Neural cell (in vitro differentiated cells): ENCODE data around the gene EYA2. TPM values are rescaled to one million over a fixed set of nuclear protein-coding genes. Genes with fewer than 3 reads are reported as not detected.

Experiments used
- H2AFZ ChIP-seq: fragments of 200-600, 300-800 bp; sonication (generic), shearing (Covaris generic); 2 replicates; pipeline ENCODE4 v1.6.0; 2014; ENCODE audit warnings: low read depth, mild to moderate bottlenecking, antibody characterized with exemption, low read length, moderate library complexity
- H3F3A ChIP-seq: fragments of 200-600 bp; shearing (Covaris generic); 2 replicates; pipeline ENCODE4 v1.6.1; 2016; ENCODE audit warnings: mild to moderate bottlenecking, moderate library complexity, mixed read lengths, antibody characterized with exemption, low read length; ENCODE audit not compliant: insufficient read depth, poor library complexity, severe bottlenecking
- H3K27ac ChIP-seq: fragments of 200-600, 300-800 bp; sonication (generic), shearing (Covaris generic); 2 replicates; pipeline ENCODE4 v1.5.1; 2014; ENCODE audit warnings: mild to moderate bottlenecking, low read length, moderate library complexity
- H3K27me3 ChIP-seq: fragments of 300-800, 200-600 bp; sonication (generic), shearing (Covaris generic); 2 replicates; pipeline ENCODE4 v1.6.0; 2014; ENCODE audit warnings: mild to moderate bottlenecking, low read depth, low read length, moderate library complexity; ENCODE audit not compliant: insufficient read depth
- H3K36me3 ChIP-seq: fragments of 300-800, 200-600 bp; sonication (generic), shearing (Covaris generic); 2 replicates; pipeline ENCODE4 v1.5.1; 2014; ENCODE audit warnings: mild to moderate bottlenecking, antibody characterized with exemption, low read length, moderate library complexity; ENCODE audit not compliant: insufficient read depth
- H3K4me2 ChIP-seq: fragments of 300-800, 200-600 bp; sonication (generic), shearing (Covaris generic); 2 replicates; pipeline ENCODE4 v1.6.0; 2014; ENCODE audit warnings: mild to moderate bottlenecking, low read length
- H3K4me3 ChIP-seq: fragments of 300-800, 200-600 bp; sonication (generic), shearing (Covaris generic); 2 replicates; pipeline ENCODE4 v1.5.1; 2014; ENCODE audit warnings: mild to moderate bottlenecking, low read length, moderate library complexity
- H3K79me2 ChIP-seq: fragments of 200-600 bp; shearing (Covaris generic); replicated peaks from 2 replicates; pipeline ENCODE4 v1.6.0; 2014; ENCODE audit warnings: mild to moderate bottlenecking, low read length, moderate library complexity; ENCODE audit not compliant: insufficient read depth
- H3K9ac ChIP-seq: fragments of 300-800, 200-600 bp; sonication (generic), shearing (Covaris generic); 2 replicates; pipeline ENCODE4 v1.6.1; 2016; ENCODE audit warnings: mild to moderate bottlenecking, low read length, mixed read lengths
- H3K9me2 ChIP-seq: fragments of 200-600 bp; shearing (Covaris generic); 2 replicates; pipeline ENCODE4 v1.6.1; 2016; ENCODE audit warnings: mild to moderate bottlenecking, low read length, mixed read lengths; ENCODE audit not compliant: insufficient read depth
- H3K9me3 ChIP-seq: fragments of 200-600, 300-800 bp; sonication (generic), shearing (Covaris generic); 2 replicates; pipeline ENCODE4 v1.6.1; 2016; ENCODE audit warnings: mild to moderate bottlenecking, mixed run types, low read length, moderate library complexity, mixed read lengths
- H4K20me1 ChIP-seq: fragments of 200-600 bp; shearing (Covaris generic); 2 replicates; pipeline ENCODE4 v1.6.1; 2016; ENCODE audit warnings: mild to moderate bottlenecking, mixed run types; ENCODE audit not compliant: insufficient read depth
- CTCF ChIP-seq: fragments of 450-650 bp; IDR thresholded peaks from 2 replicates; pipeline ENCODE4 v1.5.1; 2014; ENCODE audit warnings: antibody characterized with exemption, mild to moderate bottlenecking, moderate library complexity; ENCODE audit not compliant: poor library complexity, severe bottlenecking
- EP300 ChIP-seq: fragments of 450-650 bp; conservative IDR thresholded peaks from 2 replicates; pipeline ENCODE4 v1.6.1; 2014; ENCODE audit warnings: antibody characterized with exemption, mild to moderate bottlenecking, moderate library complexity; ENCODE audit not compliant: poor library complexity, severe bottlenecking
- EZH2 ChIP-seq: fragments of 200-600, 300-800 bp; shearing (Covaris generic), sonication (generic); IDR thresholded peaks from 2 replicates; pipeline ENCODE4 v1.6.1; 2014; ENCODE audit warnings: antibody characterized with exemption, low read length, borderline replicate concordance, mild to moderate bottlenecking; ENCODE audit not compliant: insufficient read depth, poor library complexity, severe bottlenecking
- MXI1 ChIP-seq: fragments of 450-650 bp; conservative IDR thresholded peaks from 2 replicates; pipeline ENCODE4 v1.6.1; 2014; ENCODE audit warnings: antibody characterized with exemption, mild to moderate bottlenecking; ENCODE audit not compliant: poor library complexity, severe bottlenecking
- POLR2AphosphoS5 ChIP-seq: IDR thresholded peaks from 2 replicates; pipeline ENCODE4 v1.6.1; 2012
- RAD21 ChIP-seq: fragments of 450-650 bp; conservative IDR thresholded peaks from 2 replicates; pipeline ENCODE4 v1.6.1; 2014; ENCODE audit warnings: antibody characterized with exemption, mild to moderate bottlenecking, moderate library complexity
- REST ChIP-seq: IDR thresholded peaks from 2 replicates; pipeline ENCODE4 v1.6.1; 2012; ENCODE audit warnings: borderline replicate concordance
- SMC3 ChIP-seq: fragments of 450-650 bp; conservative IDR thresholded peaks from 2 replicates; pipeline ENCODE4 v1.6.1; 2014; ENCODE audit warnings: antibody characterized with exemption, mild to moderate bottlenecking, moderate library complexity; ENCODE audit not compliant: poor library complexity
- TAF1 ChIP-seq: IDR thresholded peaks from 2 replicates; pipeline ENCODE4 v1.6.1; 2012; ENCODE audit warnings: low read depth
- polyA plus RNA-seq: library from polyadenylated mRNA; depleted of rRNA; stranded (reverse); fragments of >200 nt; gene quantifications from 2 replicates; pipeline ENCODE4 v1.2.3, GENCODE V29; 2014

Gene EYA2
- polyA plus RNA-seq, 1 donor from 2014 or later, result 0.88 TPM

GRCh38 chr20:47127999-47128398 is 233.4 kb downstream of the EYA2 start:
- Histone ChIP-seq H4K20me1 (no peaks in the 10 kb centered on the region), H3K9me2 (no peaks in the 10 kb centered on the region), H3K36me3 (no peaks in the 10 kb centered on the region), H3K9me3 (no peaks in the 10 kb centered on the region), H2AFZ (no peak overlapping the region), H3K27ac (no peak overlapping the region), H3K27me3 (no peaks in the 10 kb centered on the region), H3K4me3 (no peak overlapping the region), H3K9ac (no peak overlapping the region), H3K79me2 (no peaks in the 10 kb centered on the region), H3K4me2 (no peak overlapping the region), H3F3A (no peaks in the 10 kb centered on the region)
- TF ChIP-seq REST, result peak; percentile 25
- TF ChIP-seq POLR2AphosphoS5, result no peak

GRCh38 chr20:47129306-47129705 is 234.7 kb downstream of the EYA2 start:
- no peaks in the 10 kb centered on the region for H3K36me3 ChIP-seq

More at GRCh38 chr20:47129306-47129705, 234.7 kb downstream of the EYA2 start:
- Histone ChIP-seq H3K27me3 (no peaks in the 10 kb centered on the region), H3K4me3 (no peak overlapping the region), H4K20me1 (no peaks in the 10 kb centered on the region), H3K4me2 (no peak overlapping the region), H3F3A (no peaks in the 10 kb centered on the region), H3K27ac (no peak overlapping the region), H2AFZ (no peak overlapping the region), H3K79me2 (no peaks in the 10 kb centered on the region), H3K9me2 (no peaks in the 10 kb centered on the region), H3K9me3 (no peaks in the 10 kb centered on the region), H3K9ac (no peak overlapping the region)
- TF ChIP-seq POLR2AphosphoS5 (no peak), RAD21 (no peak), TAF1 (no peak), EP300 (no peak), CTCF (no peak), EZH2 (no peak), MXI1 (no peak), SMC3 (no peak), REST (no peak)
